Retinal pigment epithelial cell (primary cell): Measurements from ENCODE around the gene ATXN7L2.
A peak's percentile ranks its signal among the peaks of the same experiment; 100 is the strongest.

Experiments
- DNase-seq: peaks from one replicate; pipeline ENCODE4 v3.0.0-alpha.2; 2010; ENCODE audit warnings: low read depth
- H3K4me3 ChIP-seq: 2 replicates; pipeline ENCODE4 v1.5.1; 2011; ENCODE audit warnings: mild to moderate bottlenecking, low read length, control low read depth, moderate library complexity
- TF ChIP-seq, protein P1 (sequence below): conservative IDR thresholded peaks from 2 replicates; pipeline ENCODE4 v1.5.1; 2011; ENCODE audit warnings: low read depth, low read length, control low read depth, inconsistent platforms

The ATXN7L2 gene

DNA sequence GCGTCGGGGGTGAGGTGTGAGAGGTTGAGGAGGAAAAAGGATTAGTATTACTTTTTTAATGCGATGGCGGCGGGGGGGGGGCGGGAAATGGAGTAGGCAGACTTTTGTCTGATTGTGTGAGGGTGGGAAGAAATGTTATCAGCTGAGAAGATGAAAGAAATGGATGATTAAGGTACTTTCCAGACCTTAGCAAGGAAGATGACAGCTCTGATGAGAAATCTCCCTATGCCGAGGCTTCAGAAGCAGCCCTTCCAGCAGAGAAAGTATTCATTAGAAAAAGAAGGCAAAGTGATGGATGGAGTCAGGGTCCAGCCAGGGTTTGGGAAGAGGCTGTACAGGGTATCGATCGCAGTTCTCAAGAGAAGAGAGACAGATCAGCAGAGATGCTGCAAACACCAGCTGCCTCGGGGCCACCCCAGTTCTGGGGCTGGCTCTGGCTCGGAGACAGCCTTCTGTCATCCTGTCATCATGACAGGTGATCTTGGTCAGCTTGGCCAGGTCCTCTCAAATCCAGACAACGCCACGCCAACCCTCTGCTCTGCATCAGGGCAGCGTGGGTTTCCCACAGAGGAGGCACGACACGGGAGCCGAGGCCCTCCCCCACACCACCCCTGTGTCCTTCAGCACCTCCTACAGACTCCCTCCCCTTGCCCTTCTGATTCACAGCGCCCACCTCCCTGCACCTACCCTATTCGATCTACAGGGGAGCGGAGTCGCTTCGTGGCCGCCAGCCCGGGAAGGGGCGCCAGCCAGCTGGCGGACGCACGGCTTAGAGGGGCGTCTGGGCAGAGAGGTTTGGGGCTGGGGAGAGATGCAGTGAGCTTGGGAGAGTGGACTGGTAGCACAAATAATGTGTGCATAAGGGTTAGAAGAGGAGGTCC, 674 bp upstream of the ATXN7L2 start:
- H3K4me3 ChIP-seq = peak overlapping the region; percentile 72
- TF ChIP-seq, protein P1, sequence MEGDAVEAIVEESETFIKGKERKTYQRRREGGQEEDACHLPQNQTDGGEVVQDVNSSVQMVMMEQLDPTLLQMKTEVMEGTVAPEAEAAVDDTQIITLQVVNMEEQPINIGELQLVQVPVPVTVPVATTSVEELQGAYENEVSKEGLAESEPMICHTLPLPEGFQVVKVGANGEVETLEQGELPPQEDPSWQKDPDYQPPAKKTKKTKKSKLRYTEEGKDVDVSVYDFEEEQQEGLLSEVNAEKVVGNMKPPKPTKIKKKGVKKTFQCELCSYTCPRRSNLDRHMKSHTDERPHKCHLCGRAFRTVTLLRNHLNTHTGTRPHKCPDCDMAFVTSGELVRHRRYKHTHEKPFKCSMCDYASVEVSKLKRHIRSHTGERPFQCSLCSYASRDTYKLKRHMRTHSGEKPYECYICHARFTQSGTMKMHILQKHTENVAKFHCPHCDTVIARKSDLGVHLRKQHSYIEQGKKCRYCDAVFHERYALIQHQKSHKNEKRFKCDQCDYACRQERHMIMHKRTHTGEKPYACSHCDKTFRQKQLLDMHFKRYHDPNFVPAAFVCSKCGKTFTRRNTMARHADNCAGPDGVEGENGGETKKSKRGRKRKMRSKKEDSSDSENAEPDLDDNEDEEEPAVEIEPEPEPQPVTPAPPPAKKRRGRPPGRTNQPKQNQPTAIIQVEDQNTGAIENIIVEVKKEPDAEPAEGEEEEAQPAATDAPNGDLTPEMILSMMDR = peak; percentile 9
- no peak for DNase-seq

DNA sequence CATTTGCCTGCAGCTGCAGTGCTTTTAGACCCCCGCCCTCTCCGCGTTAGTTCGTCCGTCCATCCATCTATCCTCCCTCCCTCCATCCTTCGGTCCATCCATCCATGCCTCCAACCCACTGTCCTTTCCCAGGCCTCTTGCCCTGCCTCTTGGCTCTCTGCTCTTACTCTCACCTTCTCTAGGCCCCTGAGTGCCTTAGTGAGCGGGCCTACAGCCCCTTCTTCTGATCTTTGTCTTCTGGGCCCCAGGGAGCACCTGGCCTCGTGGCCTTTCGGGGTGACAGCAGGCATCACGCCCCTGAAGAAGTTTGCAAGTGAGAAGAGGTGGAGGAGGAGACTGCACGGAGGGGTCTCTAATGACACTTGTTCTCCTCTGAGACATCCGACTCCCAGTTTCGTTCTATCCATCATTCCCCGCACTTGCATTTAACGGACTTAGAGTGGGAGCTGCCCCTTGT, 842 bp downstream of the ATXN7L2 start:
- TF ChIP-seq, protein P1 = no peak
- DNase-seq = no peak
- peak overlapping the region; percentile 87 for H3K4me3 ChIP-seq

DNA sequence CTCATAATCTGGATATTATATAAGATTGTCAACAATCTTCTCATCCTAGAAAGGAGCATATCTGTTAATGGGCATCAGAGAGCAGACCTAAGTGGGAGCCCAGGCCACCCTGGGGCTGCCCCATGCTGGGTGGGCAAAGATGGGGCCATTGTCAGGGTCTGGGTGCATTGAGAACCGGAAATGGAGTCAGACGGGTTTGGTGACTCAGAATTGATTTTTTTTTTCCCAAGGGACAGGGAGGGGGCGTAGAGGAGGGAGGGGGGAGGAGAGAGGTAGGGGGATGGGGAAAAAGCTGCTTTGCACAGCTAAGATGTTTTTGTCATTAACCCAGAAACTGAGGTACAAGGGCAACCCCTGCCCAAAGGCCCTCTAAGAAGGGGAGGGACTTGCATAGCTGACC, 1.3 kb downstream of the ATXN7L2 start:
- no peak for DNase-seq
- H3K4me3 ChIP-seq = peak overlapping the region; percentile 87
- TF ChIP-seq, protein P1 = no peak

DNA sequence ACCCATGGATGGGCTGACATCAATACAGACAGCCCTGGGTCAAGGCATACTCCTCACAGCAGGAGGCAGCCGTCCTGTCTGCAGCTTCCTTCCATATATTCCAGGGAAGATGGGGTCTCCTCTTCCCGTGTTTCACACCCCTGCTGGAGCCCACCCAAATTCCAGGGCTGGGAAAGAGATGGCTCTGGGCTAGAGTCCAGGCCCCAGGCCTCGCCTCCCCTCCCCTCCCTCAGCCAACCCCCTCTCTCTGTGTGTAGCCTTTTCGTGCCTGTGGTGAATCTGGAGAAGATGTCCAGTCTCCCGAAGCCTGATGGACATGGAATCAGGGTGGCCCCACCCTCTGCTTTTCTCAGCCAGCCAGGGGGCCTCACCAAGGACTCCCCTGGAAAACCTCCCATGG, 3.6 kb downstream of the ATXN7L2 start:
- no peak overlapping the region for H3K4me3 ChIP-seq
- DNase-seq = no peak
- TF ChIP-seq, protein P1 = no peak

DNA sequence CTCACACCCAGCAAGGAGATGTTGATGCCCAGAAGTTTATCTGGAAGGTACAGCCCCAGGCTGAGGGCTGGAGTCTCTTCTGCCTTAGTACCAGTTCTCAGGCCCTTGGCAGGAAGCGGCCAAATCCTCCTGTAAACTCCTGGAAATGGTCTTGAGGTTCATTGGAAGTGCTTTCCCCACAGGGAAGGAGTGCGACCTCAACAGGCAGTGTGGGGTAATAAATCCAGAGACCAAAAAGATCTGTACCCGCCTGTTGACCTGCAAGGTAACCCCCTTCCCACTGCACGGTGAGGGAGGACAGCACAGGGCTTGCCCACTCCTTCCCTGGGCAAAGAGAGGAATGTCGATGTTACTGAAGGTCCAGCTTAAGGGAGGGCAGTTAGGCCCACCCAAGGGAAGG, 4.5 kb downstream of the ATXN7L2 start:
- TF ChIP-seq, protein P1 = peak; percentile 24
- H3K4me3 ChIP-seq = no peak overlapping the region
- DNase-seq = no peak

DNA sequence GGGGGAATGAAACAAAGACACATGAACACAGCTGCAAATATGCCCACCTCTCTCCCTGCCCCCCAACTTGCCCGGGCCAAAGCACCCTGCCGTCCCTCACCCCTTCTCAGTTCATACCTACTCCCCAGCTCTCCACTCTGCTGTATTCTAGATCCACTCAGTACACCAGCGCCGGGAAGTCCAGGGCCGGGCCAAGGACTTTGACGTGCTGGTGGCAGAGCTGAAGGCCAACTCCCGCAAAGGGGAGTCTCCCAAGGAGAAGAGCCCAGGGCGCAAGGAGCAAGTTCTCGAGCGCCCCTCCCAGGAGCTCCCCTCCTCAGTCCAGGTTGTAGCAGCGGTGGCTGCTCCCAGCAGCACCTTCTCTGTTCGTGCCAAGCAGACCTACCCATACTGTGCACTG, 5.0 kb downstream of the ATXN7L2 start:
- no peak overlapping the region for H3K4me3 ChIP-seq
- TF ChIP-seq, protein P1 = no peak
- DNase-seq = no peak
